GM18519 (cell line): ENCODE data around the gene PSG1.
"Not testable (repeated sequence)": the region's sequence is repeated elsewhere in the genome, so short reads cannot be mapped to it uniquely, and the experiment has no call there.

Source experiments
- ATAC-seq: cut with Tn5 transposase; IDR thresholded peaks from one replicate; pipeline ENCODE4 v1.9.1; 2021; ENCODE audit warnings: mild to moderate bottlenecking, moderate library complexity; ENCODE audit not compliant: unreplicated experiment, low FRiP score

PSG1 gene

GRCh38 chr19:42879613-42880012 is at the start of gene PSG1:
PSG1 (minus strand) TSS chr19:42879713; CDS start chr19:42879581, 132 bp downstream.
- ATAC-seq = no peak

GRCh38 chr19:42928896-42929295 is 49.4 kb upstream of the PSG1 start:
- no peak for ATAC-seq

- no peak for ATAC-seq
Measured at GRCh38 chr19:42926781-42927180, 47.3 kb upstream of the PSG1 start.

GRCh38 chr19:42923106-42923505 is 43.6 kb upstream of the PSG1 start:
- not testable (repeated sequence) for ATAC-seq

- not testable (repeated sequence) for ATAC-seq
Measured at GRCh38 chr19:42920971-42921370, 41.5 kb upstream of the PSG1 start.

- ATAC-seq = no peak
Measured at GRCh38 chr19:42919757-42920079, 40.2 kb upstream of the PSG1 start.

GRCh38 chr19:42919070-42919756 is 39.7 kb upstream of the PSG1 start:
- not testable (repeated sequence) for ATAC-seq

GRCh38 chr19:42918377-42919069 is 39.0 kb upstream of the PSG1 start:
- ATAC-seq = not testable (repeated sequence)

- ATAC-seq = not testable (repeated sequence)
Measured at GRCh38 chr19:42917634-42918033, 38.1 kb upstream of the PSG1 start, which contains the start of gene PSG6. PSG6 (minus strand) TSS chr19:42917894; CDS start chr19:42917792, 102 bp downstream.

- not testable (repeated sequence) for ATAC-seq
Measured at GRCh38 chr19:42916931-42917330, 37.4 kb upstream of the PSG1 start.

GRCh38 chr19:42913516-42913915 is 34.0 kb upstream of the PSG1 start:
- ATAC-seq = not testable (repeated sequence)

GRCh38 chr19:42912941-42913340 is 33.4 kb upstream of the PSG1 start:
- not testable (repeated sequence) for ATAC-seq

GRCh38 chr19:42911731-42912130 is 32.2 kb upstream of the PSG1 start:
- ATAC-seq = not testable (repeated sequence)

- not testable (repeated sequence) for ATAC-seq
Measured at GRCh38 chr19:42906162-42906561, 26.6 kb upstream of the PSG1 start.

- not testable (repeated sequence) for ATAC-seq
Measured at GRCh38 chr19:42900561-42900960, 21.0 kb upstream of the PSG1 start.

- ATAC-seq = not testable (repeated sequence)
Measured at GRCh38 chr19:42899674-42900073, 20.2 kb upstream of the PSG1 start.

- ATAC-seq = not testable (repeated sequence)
Measured at GRCh38 chr19:42899110-42899509, 19.6 kb upstream of the PSG1 start.

GRCh38 chr19:42898656-42899055 is 19.1 kb upstream of the PSG1 start:
- ATAC-seq = not testable (repeated sequence)

- ATAC-seq = not testable (repeated sequence)
Measured at GRCh38 chr19:42897729-42898128, 18.2 kb upstream of the PSG1 start.

GRCh38 chr19:42890446-42890845 is 10.9 kb upstream of the PSG1 start:
- not testable (repeated sequence) for ATAC-seq

- ATAC-seq = not testable (repeated sequence)
Measured at GRCh38 chr19:42887876-42888445, 8.4 kb upstream of the PSG1 start.
